NCI-H146 (cell line): Measurements from ENCODE around the gene EMC9.

Source experiments
- DNase-seq: peaks from one replicate; lab custom pipeline; 2025; lab: John Stamatoyannopoulos, UW

EMC9 gene

DNA sequence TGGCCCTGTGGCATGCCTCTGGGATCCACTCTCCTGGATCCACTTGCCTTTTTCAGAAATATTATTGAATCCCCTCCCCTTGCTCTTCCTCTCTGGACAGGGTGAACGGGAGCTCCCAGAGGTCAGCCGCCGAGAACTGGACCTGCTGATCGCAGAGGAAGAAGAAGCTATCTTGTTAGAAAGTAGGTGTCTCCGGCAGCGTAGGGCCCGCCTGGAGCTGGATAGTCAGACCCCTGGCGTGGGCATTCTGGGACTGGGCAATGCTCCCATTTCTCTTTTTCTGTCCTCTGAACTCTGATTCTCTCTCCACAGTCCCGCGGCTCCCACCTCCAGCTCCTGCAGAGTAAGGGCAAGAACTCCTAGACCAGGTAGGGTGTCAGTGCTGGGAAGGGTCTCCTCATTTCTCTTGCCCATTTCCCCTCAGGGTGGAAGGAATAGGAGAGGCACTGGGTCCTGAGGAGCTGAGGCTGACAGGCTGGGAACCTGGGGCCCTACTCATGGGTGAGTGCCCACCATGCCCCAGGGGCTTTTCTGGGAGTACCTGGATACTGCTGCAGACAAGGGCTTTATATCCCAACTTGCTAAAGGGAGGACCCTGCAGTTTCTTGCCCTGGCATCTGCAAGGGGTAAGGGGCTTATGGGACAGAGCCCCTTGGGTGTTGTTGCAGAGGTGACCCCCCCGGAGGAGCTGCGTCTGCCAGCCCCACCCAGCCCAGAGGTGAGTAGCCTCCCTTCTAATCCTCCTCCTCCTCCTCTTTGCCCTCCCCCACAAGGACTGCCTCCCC is 35.8 kb upstream of the EMC9 start:
- no peak for DNase-seq

DNA sequence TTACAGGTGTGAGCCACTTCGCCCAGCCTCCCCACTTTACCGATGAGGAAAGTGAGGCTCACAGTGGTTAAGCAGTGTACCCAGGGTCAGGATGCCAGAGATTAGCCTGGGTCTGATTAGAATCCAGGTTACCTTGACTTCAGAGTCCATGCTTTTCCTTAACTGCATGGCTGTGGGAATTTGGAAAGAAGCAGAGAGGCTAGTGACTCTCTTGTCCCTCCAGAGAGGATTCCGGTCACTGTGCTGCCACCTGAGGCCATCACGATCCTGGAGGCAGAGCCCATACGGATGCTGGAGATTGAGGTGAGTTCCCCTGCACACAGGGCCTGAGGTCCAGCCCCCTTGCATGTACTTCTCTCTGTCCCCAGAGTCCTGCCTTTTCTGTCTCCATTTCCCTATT is 35.2 kb upstream of the EMC9 start:
- no peak for DNase-seq

GRCh38 chr14:24172871-24173281 is 31.5 kb upstream of the EMC9 start:
- DNase-seq, result no peak

GRCh38 chr14:24172261-24172860 is 31.0 kb upstream of the EMC9 start:
- DNase-seq, result no peak

- no peak for DNase-seq
Observed at GRCh38 chr14:24171422-24172260, 30.2 kb upstream of the EMC9 start, which contains the start of gene REC8. Gene REC8, plus strand, starts transcription at chr14:24172080. Its CDS starts 473 bp downstream, at chr14:24172553.

GRCh38 chr14:24167469-24168114 is 26.2 kb upstream of the EMC9 start:
- DNase-seq, result no peak

DNA sequence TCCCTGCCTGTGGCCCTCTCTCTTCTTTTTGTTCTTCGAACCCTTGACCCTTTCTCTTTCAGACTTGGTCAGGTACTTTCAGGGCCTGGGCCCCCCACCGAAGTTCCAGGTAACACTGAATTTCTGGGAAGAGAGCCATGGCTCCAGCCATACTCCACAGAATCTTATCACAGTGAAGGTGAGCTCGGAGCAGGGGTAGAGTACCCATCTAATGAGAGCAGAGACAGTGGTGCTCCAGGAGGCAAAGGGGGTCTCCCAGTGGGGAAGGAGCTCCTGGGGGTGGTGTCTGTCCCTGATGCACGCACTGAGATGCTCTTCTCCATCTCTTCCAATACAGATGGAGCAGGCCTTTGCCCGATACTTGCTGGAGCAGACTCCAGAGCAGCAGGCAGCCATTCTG is 24.4 kb upstream of the EMC9 start:
- no peak for DNase-seq

GRCh38 chr14:24164518-24164991 is 23.2 kb upstream of the EMC9 start:
- DNase-seq, result no peak

GRCh38 chr14:24162093-24162492 is 20.7 kb upstream of the EMC9 start:
- DNase-seq, result no peak

DNA sequence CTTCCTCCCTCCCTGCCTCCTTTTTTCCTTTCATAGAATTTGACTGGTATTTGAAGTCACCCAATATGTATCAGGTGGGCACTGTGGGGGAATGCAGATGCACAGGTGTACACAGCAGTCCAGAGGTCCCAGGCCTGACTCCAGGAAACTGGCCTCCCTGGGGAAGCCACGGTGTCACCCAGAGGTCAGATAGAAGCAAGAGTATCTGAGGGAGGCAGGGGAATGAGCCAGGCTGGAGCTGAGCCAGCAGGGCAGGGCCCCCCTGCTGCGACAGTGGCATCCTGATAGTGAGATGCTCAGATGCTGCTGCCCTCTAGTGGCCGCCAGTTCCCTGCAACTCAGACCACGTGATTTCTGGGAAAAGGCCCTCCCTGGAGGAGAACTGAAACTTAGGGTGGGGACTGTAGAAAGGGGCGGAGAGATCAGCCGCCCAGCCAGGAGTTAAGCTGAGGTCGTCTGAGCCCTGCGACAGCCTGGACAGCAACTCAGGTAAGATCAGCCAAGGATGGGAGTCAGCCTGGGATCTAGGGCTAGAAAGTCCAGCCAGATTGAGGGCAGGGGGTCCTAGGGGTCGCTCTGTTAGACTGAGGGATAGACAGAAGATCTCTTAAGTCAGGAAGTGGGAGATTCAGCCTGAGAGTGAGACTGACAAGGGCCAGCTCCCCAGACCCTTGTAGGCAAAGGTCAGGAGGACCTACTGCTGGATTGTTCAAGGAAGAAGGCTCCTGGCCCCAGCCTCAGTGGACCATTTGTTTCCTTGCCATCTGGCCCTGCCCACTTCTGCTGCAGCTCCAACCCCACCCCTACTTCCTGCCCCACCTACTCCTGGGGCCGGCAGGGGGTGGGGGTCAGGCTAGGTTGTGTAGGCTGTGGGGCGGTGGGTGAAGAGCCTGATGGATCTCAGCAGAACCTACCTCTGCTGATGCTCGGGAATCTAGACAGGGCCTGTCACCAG is 19.7 kb upstream of the EMC9 start, which contains the start of gene IRF9:
Gene IRF9, plus strand, starts transcription at position 416 of the 955 bp plus-strand sequence. CDS start 880 bp downstream, outside the sequence.
- DNase-seq, result peak; percentile 94

DNA sequence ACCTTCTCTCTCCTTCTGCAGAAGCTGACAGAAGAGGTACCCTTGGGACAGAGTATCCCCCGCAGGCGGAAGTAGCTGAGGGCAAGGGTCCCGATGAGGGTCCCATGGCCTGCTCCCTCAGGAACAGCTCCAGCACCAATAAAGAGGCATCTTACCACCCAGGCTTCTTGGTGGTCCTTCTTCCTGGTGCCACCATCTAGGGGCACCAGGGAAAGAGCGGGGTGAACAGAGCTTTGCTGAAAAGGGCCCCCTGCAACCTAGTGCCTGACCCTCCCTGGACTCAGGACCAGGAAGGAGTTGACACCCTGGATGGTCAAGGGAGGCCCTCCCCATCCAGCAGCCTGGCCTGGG is 19.1 kb upstream of the EMC9 start:
- no peak for DNase-seq

- no peak for DNase-seq
Observed at GRCh38 chr14:24159777-24160498, 18.5 kb upstream of the EMC9 start.

GRCh38 chr14:24157331-24157730 is 15.9 kb upstream of the EMC9 start:
- DNase-seq, result no peak

DNA sequence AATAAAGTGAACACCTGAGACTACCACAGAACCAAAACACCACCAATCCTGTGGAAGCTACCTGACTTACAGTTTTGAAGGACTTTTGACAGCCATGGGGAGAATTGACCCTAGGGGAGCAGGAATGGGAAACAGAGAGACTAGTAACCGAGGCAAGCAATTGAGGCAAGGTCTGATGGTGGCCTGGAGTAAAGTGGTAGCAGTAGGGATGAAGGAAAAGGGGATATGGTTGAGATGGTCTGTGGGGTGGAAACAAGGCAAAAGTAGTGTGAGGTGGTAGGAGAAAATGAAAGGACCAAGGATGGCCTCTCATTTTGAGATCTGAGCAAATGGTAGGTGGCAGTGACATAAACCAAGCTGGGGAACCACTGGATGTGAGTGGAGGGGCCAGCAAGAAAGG is 15.4 kb upstream of the EMC9 start:
- DNase-seq, result no peak

DNA sequence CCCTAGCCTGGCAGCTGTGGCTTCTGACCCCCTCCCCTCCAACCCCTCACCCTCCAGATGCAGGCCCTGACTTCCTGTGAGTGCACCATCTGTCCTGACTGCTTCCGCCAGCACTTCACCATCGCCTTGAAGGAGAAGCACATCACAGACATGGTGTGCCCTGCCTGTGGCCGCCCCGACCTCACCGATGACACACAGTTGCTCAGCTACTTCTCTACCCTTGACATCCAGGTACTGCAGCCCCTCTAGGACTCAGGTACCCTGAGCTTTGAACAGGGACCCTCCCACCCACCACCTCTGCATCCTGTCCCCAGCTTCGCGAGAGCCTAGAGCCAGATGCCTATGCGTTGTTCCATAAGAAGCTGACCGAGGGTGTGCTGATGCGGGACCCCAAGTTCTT is 13.7 kb upstream of the EMC9 start:
- DNase-seq, result no peak

DNA sequence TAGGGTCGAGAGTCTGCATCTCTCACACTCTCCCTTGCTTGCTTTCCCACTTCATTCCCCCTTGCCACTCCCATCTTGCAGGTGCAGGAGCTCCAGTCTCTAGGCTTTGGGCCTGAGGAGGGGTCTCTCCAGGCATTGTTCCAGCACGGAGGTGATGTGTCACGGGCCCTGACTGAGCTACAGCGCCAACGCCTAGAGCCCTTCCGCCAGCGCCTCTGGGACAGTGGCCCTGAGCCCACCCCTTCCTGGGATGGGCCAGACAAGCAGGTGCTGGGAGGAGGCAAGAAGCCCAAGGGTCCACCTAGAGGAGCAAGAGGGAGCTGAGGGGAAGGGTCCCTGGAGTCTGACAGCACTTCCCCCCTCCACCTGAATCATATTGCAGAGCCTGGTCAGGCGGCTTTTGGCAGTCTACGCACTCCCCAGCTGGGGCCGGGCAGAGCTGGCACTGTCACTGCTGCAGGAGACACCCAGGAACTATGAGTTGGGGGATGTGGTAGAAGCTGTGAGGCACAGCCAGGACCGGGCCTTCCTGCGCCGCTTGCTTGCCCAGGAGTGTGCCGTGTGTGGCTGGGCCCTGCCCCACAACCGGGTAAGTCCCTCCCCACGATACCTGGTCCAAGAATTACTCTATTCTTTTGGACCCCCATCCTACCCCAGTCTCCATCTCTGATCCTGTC is 10.2 kb upstream of the EMC9 start:
- no peak for DNase-seq

- no peak for DNase-seq
Observed at GRCh38 chr14:24150993-24151392, 9.6 kb upstream of the EMC9 start.

DNA sequence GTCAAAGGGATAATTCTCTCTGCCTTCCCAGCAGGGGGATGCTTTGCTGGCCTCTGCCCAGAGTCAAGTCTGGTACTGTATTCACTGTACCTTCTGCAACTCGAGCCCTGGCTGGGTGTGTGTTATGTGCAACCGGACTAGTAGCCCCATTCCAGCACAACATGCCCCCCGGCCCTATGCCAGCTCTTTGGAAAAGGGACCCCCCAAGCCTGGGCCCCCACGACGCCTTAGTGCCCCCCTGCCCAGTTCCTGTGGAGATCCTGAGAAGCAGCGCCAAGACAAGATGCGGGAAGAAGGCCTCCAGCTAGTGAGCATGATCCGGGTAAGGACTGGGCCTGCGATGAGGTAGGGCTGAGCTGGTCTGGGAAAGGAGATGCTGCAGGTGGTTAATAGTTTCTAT is 9.2 kb upstream of the EMC9 start:
- DNase-seq, result no peak

DNA sequence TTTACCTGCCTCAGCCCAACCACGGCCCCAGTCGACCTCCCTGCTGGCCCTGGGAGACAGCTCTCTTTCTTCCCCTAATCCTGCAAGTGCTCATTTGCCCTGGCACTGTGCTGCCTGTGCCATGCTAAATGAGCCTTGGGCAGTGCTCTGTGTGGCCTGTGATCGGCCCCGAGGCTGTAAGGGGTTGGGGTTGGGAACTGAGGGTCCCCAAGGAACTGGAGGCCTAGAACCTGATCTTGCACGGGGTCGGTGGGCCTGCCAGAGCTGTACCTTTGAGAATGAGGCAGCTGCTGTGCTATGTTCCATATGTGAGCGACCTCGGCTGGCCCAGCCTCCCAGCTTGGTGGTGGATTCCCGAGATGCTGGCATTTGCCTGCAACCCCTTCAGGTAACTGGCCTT is 8.7 kb upstream of the EMC9 start:
- no peak for DNase-seq
